ENCODE data around the gene PSMA1.
"Not testable (repeated sequence)": the region's sequence is repeated elsewhere in the genome, so short reads cannot be mapped to it uniquely, and the experiment has no call there.

Gene PSMA1

DNA sequence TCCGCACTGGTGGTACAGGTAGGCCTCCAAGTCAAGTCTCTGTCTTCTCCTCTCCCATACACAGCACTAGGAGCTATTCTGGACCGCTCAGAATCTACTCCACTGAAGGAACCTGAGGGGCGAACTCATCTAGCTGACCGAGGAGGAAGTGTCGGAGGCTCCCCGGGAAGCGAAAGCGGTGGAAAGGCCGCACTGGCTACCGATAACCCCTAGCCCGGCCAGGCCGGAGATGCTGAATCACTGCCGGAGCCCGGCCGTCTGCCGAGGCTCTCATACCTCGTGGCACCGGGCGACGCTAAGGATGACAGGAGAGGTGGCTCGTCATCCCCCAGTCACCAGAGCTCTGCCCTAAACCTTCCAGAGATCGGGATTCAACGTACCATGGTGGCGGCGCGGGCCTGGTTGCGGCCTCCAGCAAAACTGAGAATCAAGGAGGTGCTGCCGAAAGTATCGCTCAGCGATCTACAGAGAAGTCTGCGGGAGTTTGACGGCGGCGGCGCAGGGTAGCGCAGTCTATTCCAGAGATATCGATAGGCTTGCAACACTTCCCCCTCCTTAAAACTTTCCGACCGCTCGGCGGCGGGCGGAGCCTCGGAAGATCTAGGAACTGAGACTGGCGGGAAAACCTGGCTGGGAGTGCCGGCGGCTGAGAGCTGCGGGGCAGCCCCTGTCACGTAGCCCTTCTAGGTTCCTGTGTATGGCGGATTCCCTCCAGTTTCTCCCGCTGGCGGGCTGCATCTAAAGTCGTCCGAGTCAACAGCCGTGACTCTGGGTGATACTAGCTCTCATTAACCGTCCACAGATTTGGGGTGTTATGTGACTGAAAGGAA lies at the start of gene PSMA1:
TSS of gene PSMA1 (minus strand) at position 470 of the 830 bp plus-strand sequence. CDS start at position 383, 87 bp downstream.
- peak; percentile 99 for DNase-seq

DNA sequence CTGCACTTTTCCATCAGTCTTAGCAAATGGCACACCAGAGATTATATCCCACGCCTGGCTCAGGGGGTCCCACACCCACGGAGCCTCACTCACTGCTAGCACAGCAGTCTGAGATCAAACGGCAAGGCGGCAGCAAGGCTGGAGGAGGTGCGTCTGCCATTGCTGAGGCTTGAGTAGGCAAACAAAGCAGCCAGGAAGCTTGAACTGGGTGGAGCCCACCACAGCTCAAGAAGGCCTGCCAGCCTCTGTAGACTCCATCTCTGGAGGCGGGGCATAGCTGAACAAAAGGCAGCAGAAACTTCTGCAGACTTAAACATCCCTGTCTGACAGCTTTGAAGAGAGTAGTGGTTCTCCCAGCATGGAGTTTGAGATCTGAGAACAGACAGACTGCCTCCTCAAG lies 49.3 kb upstream of the PSMA1 start:
- DNase-seq, result not testable (repeated sequence)

DNA sequence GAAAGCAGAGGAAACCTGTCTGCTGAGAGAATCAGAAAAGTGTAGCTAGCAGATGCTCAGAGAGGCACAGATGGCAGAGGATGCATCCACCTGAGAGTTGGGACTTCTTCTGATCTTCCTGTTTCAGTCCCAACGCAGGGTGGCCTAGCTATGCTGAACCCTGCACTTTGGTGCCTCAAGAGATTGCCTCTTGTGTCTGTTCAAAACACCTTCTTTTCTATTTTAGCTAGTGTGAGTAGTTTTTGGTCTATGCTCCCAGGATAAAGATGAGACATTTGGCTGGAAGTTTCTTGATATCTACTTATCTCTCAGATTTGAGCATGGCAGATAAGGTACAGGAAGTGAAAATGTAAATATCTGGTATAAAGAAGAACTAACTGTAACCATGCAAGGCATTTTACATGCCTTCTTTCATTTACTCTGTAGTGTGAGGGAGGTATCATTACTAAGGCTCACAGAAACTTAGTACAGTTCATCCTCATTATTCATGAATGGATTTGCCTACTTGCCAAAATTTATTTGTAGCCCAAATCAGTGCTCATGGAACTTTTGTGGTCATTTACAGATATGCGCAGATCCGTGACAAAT lies 47.0 kb upstream of the PSMA1 start:
- no peak for DNase-seq

DNA sequence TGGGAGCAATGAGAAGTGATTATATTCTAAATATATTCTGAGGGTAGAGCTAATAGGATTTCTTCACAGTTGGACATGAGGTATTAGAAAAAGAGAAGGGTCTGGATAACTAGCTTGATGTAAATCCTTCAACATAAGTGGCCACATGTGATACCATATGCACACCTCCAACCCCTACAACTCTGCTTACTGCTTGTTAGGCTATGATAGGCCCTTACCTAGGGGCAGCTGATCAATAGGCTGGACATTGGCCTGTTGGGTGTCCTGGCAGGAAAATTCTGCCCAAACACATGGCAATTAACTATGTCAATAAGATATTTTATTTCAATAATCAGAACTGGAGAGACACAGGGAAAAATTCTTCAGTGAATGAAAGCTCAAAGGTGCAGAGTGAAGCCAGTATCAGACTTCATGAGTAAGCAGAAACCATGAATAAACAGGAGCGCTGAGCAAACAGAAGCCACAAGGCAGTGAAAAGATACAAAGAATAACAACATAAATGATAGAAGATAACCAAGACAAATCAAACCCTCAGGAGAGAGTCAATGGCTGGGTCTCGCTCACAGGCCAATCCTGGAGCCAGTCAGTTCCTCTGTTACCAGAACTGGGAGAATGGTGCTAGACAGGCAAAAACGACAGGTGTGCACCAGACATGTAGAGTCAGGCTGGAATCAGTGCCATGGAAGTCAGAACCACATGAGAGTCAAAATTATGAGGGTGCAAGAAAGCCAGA lies 46.3 kb upstream of the PSMA1 start:
- DNase-seq, result no peak

DNA sequence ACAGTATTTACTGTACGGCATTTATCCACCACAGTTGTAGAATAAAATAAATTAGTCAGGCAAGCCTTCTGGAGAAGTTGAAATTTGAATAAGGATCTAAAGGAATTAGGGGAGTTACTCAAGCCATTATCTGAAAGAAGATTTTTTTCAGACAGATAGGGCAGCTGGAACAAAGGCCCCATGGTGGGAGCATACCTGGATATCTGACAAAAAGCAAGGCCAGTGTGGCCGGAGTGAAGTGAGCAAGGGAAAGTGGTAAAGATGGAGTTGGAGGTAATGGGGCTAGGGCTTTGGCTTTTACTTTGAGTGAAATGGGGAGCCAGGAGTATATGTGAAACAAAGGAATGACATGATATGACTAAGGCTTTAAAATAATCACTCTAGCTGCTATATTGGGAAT lies 45.7 kb upstream of the PSMA1 start:
- no peak for DNase-seq

DNA sequence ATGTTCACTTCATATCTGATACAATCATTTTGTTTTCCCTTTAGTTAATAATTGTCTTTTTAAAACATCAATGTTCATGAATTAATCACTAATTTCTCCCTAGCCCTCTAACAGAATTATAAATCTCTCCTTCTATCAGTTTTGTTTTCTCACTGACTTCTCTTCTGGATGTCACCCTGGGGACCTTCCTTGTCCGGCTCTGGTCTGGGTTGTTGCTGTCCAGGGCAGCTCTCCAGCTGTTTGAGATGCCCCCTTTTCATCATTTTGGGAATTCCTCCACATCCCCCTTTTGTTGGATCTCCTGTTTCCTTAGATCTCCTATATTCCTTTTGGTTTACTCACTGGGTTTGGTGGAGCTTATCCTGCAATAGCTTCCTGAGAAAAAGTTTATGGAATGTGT lies 35.6 kb upstream of the PSMA1 start:
- no peak for DNase-seq

DNA sequence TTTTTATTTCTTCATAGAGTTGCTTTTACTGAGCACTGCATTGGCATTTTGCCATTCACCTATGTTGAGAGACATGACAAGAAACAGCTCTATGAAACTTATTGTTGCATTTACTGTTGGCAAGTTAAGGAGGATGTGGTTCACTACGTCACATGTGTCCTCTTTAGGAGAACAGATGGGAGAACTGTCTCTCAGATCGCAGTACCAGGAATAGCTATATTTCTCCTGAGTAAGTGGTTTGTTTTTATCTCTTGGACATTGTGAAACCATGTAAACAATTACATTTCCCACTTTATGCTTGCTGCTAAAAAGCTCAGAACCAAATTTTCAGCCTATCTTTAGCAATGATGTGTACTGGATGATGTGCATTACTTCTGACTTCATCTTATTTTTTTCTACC lies 34.8 kb upstream of the PSMA1 start:
- peak; percentile 66 for DNase-seq

DNA sequence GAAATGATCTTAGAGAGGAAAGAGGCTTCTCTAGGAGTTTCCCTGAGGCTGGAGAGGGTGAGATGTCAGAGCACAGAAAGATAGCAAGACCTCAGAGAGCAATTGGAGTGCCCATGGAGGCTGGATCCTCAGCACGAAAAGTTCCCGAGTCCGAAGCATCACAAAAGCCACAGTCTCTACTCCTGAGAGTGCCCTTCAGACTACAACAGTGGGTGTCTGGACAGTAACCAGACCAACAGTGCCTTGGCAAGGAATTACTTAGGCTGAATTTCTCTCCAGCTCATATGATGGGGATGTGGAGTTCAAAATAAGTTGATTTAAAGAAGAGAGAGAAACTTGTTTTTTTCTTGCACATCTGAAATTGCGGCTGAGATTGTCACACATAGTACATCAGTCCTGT lies 31.9 kb upstream of the PSMA1 start:
- DNase-seq, result no peak

DNA sequence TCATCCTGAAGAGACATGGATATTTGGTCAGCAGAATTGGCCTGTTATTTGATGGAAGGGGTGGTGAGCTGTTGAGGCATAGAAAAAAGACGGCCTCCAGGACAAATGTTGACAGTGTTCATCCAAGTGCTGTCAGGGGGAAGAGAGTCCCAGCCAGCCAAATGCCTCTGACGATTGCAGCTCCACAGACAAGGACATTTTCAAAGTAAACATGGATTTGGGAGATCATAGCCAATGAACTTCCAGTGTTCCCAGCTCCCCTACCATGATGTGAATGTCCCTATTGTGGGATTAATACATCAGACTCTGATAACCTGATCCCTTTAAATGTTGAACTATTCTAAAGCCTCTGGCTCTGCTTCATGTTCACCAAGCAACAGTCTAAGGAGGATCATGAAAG lies 31.2 kb upstream of the PSMA1 start:
- DNase-seq, result no peak

DNA sequence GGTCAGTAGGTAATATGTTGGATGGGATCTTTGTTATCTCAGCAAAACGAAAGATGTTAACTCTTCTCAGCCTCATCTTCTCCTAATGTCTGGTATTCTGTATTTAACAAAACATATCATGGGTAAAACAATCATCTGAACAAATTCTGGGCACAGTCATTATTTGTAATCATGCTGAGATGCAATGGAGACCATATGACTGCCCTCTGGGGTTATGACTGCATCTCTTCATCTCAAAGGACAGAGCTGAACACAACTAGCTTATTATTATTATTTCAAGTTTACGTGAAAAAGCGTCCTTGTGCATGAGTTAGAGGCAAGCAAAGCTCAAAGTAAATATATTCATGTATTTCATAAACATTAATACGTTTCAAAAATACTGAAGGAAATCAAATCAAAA lies 29.7 kb upstream of the PSMA1 start:
- DNase-seq, result no peak

DNA sequence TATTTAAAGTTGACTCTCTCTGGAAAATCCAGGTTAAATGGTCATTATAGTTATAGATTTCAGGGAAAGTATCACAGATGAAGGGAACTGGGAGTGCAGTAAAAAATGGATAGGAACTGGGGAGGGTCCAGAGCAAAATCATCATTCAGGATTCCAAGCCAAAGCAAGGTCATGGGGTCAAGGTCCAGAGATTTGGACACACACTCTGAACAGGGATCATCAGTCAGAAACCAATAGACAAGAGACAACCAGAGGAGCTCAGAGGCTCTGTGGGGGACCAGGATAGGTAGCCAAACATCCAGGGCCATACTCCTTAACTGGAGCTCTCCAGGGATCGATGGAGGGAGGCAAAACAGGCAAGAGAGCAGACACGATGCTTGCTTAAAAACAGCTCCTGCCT lies 27.3 kb upstream of the PSMA1 start:
- no peak for DNase-seq

DNA sequence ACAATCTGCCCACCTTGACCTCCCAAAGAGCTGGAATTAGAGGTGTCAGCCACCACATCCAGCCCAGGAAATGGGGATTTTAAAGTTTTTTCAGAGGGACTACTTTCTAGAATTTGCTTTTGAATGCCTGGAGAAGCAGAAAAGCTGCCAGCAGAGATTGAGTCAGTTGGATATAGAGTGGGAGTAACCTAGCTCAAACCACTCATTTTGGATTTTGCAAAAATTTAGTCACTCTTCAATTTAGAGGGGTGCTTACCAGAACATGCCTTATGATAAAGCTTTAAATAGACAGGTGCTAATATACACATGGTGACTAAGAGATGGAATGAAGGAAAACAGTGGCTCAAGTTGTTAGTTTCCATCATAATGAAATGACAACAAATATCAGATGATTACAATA lies 26.5 kb upstream of the PSMA1 start:
- DNase-seq, result no peak

DNA sequence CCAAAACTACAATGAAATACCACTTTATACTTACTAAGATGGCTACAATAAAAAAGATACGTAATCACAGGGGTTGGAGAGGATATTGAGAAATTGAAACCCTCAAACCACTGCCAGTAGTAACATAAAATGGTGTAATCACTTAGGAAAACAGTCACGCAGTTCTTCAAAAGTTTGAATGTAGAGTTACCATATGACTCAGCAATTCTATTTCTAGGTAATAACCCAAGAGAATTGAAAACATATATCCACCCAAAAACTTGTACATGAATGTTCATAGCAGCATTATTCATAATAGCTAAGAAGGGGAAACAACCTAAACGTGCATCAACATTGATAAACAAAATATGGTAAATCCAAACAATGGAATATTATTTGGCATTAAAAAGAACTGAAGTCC lies 24.4 kb upstream of the PSMA1 start:
- DNase-seq, result peak; percentile 77

DNA sequence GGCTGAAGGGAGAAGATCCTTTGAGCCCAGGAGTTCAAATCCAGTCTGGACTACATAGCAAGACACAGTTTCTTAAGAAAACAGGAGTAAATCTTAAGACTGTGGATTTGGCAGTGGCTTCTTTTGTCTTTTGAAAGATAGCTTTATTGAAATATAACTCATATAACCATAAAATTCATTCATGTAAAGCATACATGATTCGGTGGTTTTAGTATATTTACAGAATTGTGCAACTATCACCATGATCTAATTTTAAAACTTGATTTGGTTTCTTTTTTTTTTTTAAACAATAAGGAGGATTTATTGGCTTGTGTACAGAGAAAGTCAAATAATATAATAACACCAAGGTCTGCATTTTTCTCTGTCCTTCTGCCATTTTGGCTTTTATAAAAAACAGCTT lies 23.1 kb upstream of the PSMA1 start:
- no peak for DNase-seq

DNA sequence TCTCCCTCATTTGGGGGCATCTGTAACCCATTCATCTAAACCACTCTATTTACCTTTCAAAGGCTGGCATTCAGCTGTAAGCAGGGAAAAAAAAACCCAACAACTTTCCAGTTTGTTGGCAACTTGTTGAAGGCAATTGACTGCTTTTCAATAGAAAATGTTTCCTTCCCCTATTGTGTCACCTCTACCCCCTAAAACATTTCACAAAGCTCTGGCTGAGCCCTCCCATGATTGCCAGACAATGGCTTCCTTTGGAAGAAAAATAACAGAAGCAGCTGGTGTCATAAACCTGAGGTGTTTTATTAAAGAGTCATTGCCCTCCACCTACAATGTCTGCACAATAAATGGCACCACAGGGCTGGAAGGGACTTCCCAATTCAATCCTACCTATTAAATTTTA lies 22.1 kb upstream of the PSMA1 start:
- peak; percentile 17 for DNase-seq

DNA sequence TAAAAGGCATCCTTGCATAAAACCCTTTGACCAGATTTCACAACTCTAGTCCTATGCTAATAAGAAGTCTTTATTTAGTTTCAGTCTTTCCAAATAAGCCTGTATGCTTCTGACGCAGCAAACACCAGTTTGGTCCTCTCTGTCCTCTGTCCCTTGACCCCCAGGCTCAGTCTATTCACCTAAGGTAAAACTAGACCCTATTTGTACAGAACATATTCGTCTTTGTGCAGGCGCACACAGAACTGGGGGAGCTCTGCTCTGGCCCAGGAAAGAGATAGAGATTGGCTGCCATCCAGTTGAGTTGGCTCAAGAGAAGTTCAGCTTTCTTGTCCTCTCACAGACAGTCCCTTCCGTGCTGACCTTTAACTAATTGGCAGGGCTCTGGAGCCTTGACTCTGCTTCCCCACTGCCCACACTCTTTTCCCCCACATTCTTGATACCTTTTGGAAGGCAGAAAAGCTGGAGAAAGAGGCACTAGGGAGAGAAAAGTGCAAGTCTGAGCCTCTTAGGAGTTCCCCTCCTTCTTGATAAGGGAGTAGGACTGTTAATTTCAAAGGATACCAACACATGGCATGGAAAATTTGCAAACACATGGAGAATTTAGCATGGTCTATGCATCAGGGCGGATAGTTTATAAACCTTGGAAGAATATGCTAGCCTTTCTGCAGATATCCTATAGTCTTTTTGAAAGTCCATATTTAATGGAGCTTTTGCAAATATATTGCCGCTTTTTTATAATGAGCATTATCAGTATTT lies 21.2 kb upstream of the PSMA1 start:
- no peak for DNase-seq

DNA sequence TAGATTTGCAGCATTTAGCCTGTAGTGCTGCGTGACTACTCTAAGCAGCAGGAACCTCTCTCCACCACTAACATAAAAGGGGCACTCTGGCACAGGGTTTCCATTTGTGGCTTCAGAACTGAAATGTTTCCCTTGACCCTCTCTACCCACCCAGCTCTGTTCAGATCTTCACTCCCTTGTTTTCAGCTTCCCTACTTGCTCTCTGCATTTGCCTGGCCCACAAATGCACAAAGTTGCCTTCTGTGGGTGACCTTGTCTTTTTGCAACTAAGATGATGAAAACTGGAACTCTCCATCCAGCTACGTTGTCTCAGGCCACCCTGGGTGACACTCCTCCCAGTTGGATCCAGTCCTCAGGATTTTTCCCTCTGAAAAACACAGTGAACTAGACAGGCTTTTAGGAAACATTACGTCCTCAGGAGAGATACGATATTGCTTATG lies 19.8 kb upstream of the PSMA1 start:
- DNase-seq, result no peak

DNA sequence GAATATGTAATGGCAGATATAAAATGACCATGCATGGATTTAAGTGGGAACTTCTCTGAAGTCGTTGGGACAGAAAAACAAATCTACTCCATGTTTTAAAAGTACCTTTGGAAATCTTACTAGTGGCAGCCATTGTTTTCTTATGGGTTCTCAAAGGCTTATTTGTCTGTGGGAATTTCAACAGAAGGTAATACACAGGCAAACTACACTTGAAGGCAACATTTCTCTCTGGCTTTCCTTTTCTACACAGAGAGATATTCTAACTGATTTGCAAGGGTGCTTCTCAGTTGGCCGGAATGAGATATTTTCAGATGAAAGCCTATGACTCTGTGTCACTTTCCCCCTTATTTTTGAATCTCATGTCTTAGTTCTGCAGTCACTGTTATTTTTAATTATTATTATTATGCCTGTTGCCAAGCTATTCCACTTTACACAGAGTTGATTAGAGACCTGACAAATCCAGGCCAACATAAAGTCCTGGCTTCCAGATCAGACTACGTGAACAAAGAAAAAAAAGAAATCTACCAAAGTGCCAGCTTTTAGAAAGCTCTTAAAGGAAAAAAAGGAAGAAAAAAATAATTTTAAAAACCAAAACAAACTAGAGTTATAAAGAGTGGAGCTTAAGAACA lies 18.9 kb upstream of the PSMA1 start:
- no peak for DNase-seq

DNA sequence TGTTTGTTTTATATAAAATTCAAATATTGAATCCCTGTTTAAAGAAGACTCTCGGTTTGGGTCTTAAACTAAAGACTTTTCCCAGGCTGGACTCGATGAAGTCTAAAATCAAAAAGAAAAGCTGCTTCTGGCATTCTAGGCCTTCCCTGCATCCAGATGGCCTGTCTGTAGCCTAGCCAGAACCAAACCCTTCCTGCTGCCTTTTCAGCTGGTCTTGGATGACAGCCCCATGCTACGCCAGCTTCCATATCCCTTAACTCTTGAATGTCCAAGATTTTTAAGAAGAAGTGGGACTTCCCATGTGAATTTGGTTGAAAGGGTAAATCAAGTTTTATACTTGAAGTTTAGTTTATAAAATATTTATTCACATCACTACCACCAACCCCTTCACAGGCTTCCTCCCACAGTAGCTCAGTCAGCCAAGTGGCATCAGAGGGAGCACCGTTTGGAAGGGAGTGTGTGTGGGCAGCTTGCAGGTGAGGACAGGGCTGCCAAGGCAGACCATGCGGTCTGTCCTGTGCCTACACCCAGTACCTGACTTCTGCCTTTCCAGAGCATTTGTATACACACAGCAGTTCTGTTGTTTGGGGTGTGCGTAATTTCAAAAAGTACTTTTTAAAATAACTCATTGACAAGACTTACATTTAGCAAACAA lies 18.2 kb upstream of the PSMA1 start:
- no peak for DNase-seq

DNA sequence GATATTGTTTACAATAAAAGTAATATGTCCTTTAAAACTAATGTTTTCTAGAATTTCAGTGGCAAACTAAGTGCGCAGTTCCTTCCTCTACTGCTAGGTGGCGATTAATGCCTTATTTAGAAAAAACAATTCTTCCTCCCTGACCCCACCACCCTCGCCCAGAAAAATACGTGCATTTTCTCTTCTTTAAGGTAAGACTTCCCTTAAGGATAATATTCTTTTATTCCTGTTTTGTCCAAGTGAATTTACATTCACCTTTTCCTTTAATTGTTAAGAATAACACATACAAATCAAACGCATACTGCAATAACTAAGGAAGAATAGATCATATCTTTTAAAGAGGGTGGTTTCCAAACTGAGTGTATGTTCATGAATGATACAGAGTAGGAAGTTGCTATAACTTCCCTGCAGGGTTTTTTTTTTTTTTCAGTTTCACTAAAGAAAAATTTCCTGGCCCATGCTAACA lies 17.0 kb upstream of the PSMA1 start:
- DNase-seq, result peak; percentile 84

DNA sequence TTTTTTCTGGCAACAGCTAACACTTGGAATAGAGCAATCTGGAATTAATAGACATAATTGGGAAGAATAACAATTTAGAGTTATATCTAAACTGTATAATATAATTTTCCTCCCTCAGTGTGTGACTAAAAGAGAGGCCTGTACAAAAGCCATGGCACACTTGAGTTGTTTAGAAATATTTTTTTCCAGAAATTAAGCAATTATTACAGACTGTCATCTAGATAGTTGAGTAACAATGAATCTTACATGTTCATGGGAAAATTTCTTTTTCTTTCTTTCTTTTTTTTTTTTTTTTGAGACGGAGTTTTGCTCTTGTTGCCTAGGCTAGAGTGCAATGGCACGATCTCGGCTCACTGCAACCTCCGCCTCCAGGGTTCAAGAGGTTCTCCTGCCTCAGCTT lies 15.0 kb upstream of the PSMA1 start:
- DNase-seq, result not testable (repeated sequence)

DNA sequence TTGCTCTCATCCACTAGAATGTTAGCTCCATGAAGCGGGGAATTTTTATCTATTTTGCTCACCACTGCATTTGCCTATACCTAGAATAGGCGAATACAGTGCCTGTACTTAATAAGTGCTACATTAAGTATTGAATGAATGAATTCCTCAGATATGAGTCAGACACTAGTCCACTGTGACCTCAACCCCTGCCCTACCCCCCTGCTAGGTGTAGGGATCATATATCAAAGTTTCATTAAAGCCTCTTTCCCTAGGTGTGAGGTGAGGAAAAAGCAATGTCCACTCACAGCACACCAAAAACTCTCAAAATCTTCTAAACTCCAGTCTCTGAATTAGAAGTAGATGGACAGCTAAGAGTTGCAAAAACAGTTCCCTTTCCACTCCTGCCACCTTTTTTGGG lies 9.8 kb upstream of the PSMA1 start:
- no peak for DNase-seq

Data from hematopoietic multipotent progenitor cell treated with erythropoietin and hydrocortisone succinate and interleukin-3 and kit ligand, for 6 days (in vitro differentiated cells).